ENCODE results near the gene LNPEP.

DNA sequence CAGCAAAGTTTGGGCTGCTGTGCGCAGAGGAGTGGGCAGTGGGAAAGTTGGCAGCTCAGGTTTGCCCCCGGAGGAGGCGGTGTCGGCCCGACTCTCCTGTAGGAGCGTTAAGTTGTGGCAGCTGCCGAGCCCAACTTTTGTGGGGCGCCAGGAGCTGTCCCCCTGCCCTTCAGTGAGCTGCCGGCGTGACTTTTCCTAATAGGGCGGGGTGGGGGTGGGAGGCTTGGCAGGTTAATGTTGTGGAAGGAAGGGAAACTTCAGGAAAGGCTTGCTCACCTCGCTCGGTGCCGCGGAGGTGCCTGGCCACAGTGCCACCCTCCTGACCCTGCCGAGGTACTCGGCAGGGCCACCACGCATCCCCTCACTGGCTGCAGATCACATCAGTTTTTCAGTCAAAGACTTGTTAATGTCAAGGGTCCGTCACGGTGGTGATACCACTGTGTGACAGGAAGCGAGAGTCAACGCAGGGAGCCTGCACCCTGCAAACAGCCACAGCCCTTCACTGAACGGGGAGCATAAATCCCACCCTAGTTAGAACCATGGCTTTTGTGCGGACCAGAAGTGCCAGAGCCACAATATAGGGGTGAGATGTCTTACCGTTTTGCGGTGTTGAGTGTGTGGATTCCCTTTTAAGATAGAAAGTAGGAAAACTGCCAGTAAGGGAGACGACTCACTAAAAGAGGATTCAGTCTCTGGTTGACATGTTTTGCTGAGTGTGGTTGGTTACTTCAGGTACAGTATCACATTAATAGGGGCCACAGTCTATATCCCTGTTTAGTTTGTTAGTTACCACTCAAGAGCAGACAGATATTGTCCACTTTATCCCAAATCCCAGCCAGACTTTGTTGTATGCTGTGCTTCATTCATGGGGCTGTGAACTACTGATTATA is 796 bp downstream of the LNPEP start:
- TF ChIP-seq POLR2A (IDR thresholded peaks at IDR 0.05) = no peak
- TF ChIP-seq, protein P1, sequence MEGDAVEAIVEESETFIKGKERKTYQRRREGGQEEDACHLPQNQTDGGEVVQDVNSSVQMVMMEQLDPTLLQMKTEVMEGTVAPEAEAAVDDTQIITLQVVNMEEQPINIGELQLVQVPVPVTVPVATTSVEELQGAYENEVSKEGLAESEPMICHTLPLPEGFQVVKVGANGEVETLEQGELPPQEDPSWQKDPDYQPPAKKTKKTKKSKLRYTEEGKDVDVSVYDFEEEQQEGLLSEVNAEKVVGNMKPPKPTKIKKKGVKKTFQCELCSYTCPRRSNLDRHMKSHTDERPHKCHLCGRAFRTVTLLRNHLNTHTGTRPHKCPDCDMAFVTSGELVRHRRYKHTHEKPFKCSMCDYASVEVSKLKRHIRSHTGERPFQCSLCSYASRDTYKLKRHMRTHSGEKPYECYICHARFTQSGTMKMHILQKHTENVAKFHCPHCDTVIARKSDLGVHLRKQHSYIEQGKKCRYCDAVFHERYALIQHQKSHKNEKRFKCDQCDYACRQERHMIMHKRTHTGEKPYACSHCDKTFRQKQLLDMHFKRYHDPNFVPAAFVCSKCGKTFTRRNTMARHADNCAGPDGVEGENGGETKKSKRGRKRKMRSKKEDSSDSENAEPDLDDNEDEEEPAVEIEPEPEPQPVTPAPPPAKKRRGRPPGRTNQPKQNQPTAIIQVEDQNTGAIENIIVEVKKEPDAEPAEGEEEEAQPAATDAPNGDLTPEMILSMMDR (IDR thresholded peaks at IDR 0.05) = no peak

All from Peyer's patch (tissue), 4 donors.